ENCODE measurements around the gene UBE2C.

UBE2C gene

DNA sequence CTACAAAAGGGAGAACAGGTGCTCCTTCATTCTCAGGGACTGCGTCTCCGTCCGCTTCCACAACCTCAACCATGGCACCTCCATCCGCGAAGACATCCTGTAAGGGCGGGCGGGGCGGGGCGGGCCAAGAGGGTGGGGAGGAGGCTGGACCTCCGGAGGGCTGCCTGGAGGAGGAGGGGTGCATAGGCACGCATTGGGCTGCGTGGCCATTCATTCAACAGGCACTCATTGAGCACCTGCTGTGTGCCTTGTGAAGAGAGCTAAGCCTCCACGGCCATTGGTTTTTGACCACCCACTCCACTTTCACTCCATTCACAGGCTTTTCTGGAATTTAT lies 45.4 kb downstream of the UBE2C start:
- peak in 1 of 56 donors; percentile 71 for DNase-seq

- no peak for DNase-seq
Measured at GRCh38 chr20:45859916-45860315, 47.5 kb downstream of the UBE2C start.

DNA sequence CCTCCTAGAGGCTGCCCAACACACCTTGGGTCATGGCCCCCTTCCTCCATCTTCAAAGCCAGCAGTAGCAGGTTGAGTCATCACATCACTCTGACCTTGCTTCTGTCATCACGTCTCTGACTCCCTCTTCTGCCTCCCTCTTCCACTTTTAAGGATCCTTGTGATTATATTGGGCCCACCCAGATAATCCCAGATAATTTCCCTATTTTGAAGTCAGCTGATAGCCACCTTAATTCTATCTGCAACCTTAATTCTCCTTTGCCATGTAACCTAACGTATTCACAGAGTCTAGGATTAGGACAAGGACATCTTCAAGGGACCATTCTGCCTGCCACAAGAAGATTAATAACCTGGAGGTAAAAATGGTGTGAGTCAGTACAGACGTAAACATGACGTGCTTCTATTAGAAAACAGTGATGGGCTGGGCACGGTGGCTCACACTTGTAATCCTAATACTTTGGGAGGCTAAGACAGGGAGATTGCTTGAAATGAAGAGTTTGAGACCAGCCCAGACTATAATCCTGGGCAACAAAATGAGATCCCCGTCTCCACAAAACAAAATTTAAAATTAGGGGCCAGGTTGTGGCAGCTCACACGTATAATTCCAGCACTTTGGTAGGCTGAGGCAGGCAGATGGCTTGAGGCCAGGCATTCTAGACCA lies 48.2 kb downstream of the UBE2C start:
- peak in 1 of 56 donors; percentile 23 for DNase-seq

DNA sequence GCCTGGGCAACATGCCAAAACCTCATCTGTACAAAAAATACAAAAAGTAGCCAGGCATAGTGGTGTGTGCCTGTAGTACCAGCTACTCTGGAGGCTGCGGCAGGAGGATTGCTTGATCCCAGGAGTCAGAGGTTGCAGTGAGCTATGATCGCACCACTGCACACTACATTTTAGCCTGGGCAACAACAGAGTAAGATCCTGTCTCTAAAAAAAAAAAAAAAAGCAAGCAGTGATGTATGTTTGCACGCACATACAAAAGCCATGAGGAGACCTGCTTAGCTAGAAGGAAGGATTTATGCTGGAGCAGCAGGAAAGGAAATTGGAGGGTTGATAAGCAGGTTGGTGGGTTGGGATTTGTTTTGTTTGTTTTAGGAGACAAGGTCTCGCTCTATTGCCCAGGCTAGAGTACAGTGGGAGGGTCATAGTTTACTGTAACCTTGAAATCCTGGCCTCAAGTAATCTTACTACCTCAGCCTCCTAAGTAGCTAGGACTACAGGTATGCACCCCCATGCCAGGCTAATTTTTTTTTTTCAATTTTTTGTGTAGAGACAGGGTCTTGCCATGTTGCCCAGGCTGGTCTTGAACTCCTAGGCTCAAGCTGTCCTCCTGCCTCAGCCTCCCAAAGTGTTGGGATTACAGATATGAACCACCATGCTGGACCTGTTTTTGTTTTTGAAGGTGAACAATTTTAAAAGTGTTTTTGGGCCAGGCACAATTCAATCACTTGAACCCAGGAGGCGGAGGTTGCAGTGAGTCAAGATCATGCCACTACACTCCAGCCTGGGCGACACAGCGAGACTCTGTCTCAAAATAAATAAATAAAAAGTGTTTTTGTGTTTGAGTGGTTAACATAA lies 49.0 kb downstream of the UBE2C start:
- peak in 1 of 56 donors; percentile 28 for DNase-seq

DNA sequence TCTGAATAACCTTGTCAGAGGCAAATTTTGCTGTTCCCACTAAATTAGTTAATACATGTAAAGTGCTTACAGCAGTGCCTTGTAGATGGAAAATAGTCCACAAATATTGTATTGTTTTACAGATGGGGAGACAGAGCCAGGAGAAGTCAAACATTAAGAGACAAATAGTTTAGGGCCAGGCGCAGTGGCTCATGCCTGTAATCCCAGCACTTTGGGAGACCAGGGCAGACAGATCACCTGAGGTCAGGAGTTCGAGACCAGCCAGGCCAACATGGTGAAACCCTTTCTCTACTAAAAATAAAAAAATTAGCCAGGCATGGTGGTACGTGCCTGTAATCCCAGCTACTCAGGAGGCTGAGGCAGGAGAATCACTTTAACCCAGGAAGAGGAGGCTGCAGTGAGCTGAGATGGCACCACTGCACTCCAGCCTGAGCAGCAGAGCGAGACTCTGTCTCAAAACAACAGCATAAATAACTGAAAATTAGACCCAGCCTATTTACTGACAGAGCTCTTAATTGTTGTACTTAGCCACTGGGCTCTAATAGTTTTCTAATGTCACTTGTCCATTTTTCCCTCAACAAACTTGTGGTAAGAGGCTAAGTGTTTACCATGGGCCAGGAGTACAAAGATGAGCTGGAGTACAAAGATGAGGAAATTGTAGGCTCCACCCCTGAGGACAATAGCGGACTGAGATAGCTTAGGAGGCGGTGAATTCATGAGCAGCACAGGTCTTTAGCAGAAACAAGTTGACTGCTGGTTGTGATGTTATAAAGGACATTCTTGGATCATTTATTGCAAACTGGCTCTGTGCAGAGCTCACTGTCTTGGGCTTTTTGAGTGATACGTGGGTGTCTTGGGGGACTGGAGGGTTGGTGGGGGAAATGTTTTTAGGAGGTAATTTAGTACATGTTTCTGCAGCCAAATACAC lies 51.4 kb downstream of the UBE2C start:
- DNase-seq = no peak

- DNase-seq = no peak
Measured at GRCh38 chr20:45866454-45866853, 54.0 kb downstream of the UBE2C start.
